Suppressor macrophage treated with lipopolysaccharide for 4 hours (primary cell): ENCODE results near the gene SLC9A9.

ENCODE experiments used
- DNase-seq: peaks from one replicate; pipeline ENCODE4 v3.0.0-alpha.2; 2020

Gene SLC9A9

GRCh38 chr3:143486611-143487010 lies 361.7 kb downstream of the SLC9A9 start:
- no peak for DNase-seq

DNA sequence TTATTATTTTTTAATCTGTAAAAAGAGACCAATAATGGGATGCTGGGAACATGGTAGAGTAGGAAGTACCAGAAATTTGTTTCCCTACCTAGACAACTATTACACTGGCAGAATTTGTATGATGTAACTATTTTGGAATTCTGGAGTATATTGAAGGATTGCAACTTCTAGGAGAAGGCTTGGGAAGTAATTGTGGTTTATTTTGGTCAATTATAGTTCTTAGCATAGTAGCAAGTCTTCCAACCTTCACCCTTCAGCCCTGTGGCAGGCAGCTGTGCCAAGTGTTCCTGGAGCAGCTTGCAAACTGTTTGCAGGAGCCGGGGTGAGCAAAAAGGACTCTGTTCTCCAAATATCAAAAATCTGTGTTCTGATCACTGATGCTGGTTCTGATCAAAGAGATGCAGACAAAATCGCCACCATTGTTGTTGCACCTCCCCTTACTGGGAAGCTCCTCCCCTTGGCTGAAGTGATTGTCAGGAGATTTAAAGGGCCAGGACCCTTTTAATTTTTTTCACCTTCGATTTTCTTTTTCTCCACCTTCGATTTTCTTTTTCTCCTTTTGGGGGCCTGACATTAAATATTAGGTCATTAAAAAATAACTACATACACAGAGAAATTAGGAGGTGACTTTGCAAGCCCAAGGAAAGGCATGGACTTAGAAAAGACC lies 363.3 kb downstream of the SLC9A9 start:
- DNase-seq = no peak

GRCh38 chr3:143483214-143483613 lies 365.1 kb downstream of the SLC9A9 start:
- DNase-seq = no peak

DNA sequence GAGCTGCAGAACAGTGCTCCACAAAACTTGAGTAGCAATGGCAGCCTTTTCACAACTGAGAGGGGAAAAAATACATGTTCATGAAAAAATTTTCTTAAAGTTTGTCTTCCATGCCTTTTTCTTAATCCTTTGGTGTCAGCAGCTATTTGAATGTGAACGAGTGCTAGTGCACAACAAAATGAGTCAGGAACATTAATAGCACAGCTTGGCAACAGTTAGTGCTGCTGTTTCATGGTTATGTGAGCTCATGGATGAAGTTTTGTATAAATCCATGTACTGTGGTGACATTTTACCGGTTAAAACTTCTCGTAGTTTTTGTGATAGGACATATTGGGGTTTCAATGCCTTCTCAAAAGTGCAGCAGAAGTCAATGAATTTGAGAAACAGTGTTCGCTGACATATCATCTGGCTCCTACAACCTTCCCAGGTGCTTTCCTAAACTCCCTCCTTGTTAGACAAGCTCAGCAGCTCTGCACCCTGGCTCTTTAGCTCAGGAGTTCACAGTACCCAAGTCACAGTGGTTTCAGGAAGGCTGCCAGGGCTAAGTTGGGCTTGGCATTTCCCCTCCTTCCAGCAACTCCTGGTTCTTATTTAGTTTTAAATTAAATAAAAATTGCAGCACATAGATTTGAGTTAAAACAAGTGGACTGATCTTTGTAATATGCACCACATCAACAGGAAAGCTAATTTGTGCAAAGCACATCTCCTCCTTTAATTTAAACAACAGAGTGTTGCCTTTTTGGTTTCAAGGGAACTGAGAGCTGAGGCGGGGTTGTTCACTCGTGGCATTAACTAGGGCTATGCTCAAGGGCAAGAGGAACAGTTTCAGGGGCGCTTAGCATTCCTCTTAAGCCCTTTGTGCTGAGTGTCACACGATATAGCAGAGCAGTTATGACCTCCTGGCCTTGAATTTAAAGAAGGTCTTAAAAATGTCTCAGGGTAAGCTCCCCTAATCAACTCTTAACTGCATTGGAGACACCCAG lies 365.9 kb downstream of the SLC9A9 start:
- DNase-seq = no peak

DNA sequence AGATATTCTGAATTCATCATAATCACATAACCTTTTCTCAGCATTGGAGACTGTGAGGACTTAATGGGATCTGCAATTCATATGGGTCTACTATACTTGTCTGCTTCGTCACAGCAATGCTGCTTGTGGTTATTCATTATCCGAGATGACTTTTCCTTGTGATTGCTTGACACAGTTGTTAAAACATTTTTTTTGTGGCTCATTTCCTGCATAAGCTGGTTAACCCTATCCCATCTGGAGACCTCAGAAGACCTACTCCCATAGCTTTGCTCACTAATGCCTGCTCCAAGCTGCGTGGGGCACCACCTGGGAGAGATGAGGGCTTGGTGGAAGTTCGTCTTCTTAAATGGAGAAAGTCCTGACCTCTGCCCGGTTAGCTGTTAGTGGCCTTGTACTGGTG lies 367.9 kb downstream of the SLC9A9 start:
- DNase-seq = no peak

DNA sequence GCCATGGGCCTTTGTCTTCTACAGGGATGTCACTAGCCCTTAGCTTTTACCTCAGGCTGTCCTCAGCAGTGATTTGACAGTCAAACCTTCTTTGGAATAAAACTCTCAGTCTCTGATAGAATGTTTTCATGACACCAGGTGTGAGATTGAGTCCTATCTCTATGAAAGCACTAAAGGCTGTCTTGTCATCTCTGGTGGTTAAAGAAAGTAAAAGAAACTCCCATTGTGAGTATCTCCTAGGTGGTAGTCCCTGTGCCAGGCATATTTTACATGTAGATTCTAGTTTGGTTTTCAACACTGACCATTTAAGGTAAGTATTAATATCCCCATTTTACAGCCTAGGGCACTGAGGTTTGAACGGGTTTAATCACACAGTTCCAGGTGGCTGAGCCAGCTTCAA lies 368.5 kb downstream of the SLC9A9 start:
- no peak for DNase-seq

DNA sequence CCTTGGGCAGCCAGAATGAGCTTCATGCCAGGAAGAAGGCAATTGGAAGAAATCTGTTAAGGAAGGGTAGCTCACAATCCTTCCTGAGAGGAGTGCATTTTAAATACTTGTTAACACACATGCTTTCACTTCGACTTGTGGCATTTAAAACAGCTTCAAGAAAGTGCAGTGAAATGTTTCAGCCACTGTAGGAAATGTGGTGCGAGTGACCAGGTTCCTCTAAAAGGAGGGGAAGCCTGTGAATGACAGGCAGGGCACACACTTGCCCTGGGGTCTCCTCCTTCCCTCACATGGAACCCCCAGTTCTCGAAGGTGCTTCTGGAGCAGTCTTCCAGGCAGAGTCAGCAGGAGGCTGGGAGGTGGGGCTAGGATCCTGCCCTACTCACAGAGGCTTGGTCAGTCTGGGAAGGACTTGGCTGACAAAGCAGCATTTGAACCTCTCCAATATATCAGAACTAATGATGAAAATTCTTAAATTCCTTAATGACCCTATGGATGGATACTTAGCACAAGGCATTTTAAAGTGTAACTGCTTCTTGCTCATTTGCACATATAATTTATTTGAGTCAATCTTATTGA lies 370.1 kb downstream of the SLC9A9 start:
- no peak for DNase-seq

DNA sequence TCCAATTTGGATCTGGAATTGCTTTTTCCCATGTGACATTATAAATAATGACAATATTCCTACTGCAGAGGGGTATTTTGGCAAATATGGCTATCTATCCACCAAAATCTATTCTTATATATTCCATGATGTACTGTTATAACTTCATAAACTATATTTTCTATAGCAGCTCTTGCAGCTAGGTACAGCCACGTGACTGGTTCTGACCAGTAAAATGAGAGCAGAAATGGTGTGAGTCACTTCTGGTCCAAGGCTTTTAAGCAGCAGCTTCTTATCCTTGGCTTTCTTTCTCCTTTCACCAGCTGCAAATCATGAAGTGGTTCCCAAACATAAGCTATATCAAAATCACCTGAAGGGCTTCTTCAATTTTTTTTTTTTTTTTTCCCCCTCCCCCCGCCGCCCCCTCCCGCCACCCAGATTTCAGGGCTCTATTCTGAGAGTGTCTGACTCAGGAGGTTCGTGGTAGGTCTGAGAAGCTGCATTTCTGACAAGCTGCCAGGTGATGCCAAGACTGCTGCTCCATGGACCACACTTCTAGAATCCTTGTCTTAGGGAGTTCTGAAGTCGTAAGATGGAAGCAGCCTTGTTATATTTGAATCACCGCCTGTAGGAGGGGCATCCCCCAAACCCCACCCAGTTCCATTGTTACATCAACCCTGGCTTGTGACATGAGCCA lies 371.2 kb downstream of the SLC9A9 start:
- no peak for DNase-seq

DNA sequence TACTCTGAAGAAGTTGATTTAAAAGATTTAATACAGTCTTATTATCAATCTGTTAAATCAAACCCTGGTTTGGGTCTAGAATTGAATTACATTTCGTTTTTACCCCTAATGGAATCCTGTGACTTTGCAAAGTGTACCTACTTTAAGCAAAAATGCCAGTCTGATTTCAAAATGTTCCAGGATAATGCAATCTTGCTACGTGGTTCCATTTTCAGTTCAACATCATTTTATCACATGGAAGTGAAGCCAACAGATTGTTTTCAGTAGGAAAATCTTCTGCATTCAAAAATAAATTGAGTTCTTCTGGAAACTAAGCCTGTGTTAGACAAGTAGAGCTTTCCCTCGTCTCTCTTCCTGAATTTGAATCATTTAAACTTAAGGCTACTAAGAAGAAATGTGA lies 372.3 kb downstream of the SLC9A9 start:
- DNase-seq = no peak

DNA sequence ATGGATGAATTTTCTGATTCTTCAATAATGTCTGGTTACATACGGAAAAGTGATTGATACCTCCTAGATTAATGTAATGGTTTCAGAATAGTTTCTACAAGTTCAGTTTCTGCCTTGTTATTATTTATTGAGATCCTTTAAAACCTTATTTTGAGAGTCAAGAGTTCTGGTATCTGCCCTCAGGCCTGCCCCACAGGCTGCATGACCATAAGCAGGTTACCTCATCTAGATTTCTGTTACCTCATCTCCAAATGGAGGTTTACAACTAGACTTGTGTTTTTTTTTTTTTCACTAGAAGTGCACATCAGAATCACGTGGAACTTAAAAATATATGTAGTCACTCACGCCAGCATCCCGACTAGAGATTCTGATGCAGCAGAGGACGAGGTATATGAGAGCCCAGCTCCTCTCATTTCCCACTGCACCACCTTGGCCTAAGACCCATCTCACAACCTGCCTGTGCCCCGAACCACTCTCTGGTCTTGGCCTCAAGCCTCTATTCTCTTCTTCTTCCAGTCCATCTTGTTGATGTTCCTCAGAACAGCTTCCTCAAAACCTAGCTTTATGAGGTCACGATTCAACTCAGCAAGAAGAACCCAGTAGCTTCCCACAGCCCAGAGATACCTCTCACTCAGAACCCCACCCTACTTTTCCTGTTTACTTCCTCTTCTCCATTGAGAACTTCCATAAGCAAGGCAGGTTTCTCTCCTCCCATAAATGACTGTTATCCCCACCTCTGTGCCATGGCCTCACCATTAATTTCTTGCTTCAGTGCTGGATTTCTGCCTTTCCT lies 375.3 kb downstream of the SLC9A9 start:
- peak; percentile 12 for DNase-seq

GRCh38 chr3:143471705-143472104 lies 376.6 kb downstream of the SLC9A9 start:
- DNase-seq = no peak

DNA sequence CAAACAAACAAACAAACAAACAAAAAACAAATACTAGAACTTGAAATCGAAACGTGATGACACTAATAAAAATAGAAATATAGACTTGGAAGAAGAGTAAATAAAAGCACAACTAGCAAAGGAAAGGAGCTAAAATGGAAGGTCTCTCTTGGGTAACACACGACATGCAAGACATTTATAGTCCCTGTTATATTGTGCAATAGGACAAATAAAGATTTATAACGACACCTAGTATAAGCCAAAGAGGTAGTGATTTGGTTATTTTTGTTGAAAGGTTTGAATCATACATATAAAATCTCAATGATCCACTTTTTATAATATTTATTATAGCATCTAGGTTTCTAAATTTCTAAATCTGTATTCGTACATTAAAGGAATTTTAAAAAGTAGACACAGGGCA lies 379.1 kb downstream of the SLC9A9 start:
- no peak for DNase-seq

- no peak for DNase-seq
Observed at GRCh38 chr3:143465666-143466065, 382.6 kb downstream of the SLC9A9 start.

DNA sequence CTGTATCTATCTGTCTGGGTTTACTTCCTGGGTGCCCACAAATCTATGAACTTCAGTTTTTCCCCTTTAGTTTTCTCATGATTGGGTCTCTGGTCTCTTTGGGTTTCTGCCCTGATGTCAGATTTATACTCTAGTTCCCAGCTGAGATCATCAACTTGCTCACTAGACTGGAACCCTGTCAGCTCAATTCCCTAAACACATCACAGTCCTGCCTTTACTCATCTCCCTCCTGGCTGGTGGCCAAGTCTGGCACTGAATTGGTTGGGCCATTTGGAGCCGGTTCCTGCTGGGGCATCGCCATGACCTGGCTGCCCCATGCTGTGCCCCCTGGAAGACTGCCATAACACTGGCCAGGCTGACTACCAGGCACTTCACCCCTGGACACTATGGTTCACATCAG lies 383.4 kb downstream of the SLC9A9 start:
- DNase-seq = no peak

DNA sequence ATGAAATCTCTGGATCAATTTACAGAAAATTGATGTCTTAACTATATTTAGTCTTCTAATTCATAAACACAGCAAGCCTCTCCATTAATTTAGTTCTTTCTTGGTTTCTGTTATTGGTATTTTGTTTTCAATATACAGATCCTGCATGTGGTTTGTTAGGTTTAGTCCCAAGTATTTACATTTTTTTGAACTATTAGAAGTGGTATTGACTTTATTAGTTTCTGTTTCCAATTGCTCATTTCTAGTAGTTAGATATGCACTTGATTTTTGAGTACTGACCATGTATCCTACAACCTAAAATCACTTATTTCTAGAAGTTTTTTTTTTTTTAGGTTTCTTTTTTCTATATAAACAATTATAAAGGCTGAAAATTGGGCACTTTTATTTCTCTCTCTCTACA lies 392.8 kb downstream of the SLC9A9 start:
- no peak for DNase-seq

GRCh38 chr3:143450632-143451031 lies 397.6 kb downstream of the SLC9A9 start:
- DNase-seq = no peak

- no peak for DNase-seq
Observed at GRCh38 chr3:143447491-143447890, 400.8 kb downstream of the SLC9A9 start.

DNA sequence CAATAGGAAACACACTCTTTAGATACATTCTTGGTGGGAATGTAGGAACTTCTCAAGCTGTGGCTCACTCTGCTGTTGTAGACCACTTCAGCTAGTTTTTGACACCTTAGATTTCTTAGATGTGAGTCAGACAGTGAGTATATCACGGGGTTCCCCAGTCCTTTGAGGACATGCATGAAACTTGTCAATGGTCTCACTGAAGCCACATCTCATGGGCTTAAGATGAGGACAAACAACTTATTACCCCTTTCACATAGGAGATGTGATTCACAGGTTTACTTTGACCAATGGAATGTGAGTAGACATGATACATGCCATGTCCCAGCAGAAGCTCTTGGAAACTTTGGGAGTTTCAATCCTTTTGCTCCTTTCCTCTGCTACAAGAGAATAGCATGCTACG lies 403.1 kb downstream of the SLC9A9 start:
- peak; percentile 54 for DNase-seq

GRCh38 chr3:143443851-143444331 lies 404.4 kb downstream of the SLC9A9 start:
- DNase-seq = peak; percentile 97

GRCh38 chr3:143442814-143443447 lies 405.3 kb downstream of the SLC9A9 start:
- no peak for DNase-seq

DNA sequence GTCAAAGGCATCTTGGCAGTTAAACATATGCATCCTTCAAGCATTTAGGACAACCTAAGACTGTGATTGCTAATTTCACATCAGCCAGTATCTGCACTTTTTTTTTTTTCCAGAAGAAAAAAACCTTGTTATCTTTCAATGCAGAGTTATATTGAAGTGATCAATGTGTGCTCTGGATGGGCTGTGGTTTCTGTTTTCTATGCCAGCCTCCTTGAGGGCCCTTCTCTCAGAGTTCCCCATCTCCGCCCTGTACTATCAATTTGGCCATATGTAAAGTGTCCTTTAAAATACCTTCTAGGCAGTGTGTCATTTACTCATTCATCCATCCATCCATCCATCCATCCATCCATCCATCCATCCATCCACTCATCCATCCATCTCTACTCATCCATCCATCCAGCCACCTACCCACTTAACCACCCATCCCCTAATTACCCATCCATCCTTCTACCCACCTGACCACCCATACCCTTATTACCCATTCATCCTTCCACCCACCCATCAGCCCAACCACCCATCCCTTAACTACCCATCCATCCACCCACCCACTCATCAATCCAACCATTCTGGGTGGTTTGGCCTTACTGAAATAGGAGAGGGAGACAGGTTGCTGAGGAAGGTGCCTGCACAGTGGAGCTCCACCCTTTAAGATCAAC lies 406.6 kb downstream of the SLC9A9 start:
- DNase-seq = no peak
